Transverse colon (tissue), 4 donors: ENCODE data around the gene ZFAND3. TPM values are rescaled to one million over a fixed set of nuclear protein-coding genes. Genes with fewer than 3 reads are reported as not detected.

Source experiments
- DNase-seq: peaks from one replicate; pipeline ENCODE4 v3.0.0-alpha.2; 2019
- H3K27ac ChIP-seq, 4 donors: fragments of 200-600 bp; sonication (generic); 2 replicates each; pipeline ENCODE4 v1.5.1; 2016 to 2018; ENCODE audit warnings: inconsistent platforms in 4 of 4
- H3K27me3 ChIP-seq: fragments of 200-600 bp; sonication (generic); 2 replicates; pipeline ENCODE4 v1.5.1; 2017; ENCODE audit warnings: inconsistent platforms
- H3K36me3 ChIP-seq, 4 donors: fragments of 200-600 bp; sonication (generic); 2 replicates each; pipeline ENCODE4 v1.5.1; 2017 to 2019; ENCODE audit warnings: inconsistent platforms in 4 of 4
- H3K4me1 ChIP-seq, 4 donors: fragments of 200-600 bp; sonication (generic); 2 replicates each; pipeline ENCODE4 v1.5.1; 2017 to 2020; ENCODE audit warnings: inconsistent platforms in 4 of 4
- H3K4me3 ChIP-seq, 4 donors: fragments of 200-600 bp; sonication (generic); 1 replicate in 1 of 4; 2 replicates in 3 of 4; pipeline versions ENCODE4 v1.5.1 to v1.6.1; 2017 to 2019; ENCODE audit warnings: inconsistent platforms in 4 of 4
- H3K9me3 ChIP-seq, 2 donors: fragments of 200-600 bp; sonication (generic); 2 replicates each; pipeline ENCODE4 v1.5.1; 2017 to 2019; ENCODE audit warnings: inconsistent platforms in 2 of 2
- EP300 ChIP-seq: sonication (generic); formaldehyde crosslinking; IDR thresholded peaks from one replicate; pipeline ENCODE4 v1.6.1; 2017; ENCODE audit warnings: antibody characterized with exemption, low read depth
- POLR2A ChIP-seq: fragments of 450-650 bp; IDR thresholded peaks from one replicate; pipeline ENCODE4 v1.6.1; 2016; ENCODE audit warnings: antibody characterized with exemption, mild to moderate bottlenecking, moderate library complexity
- POLR2AphosphoS5 ChIP-seq, 3 donors: sonication (generic); formaldehyde crosslinking; IDR thresholded peaks; one replicate each; pipeline ENCODE4 v1.6.1; 2016; ENCODE audit warnings: antibody characterized with exemption in 3 of 3
- WGBS, 2 donors: methylation state at CpG; one replicate each; pipeline ENCODE4 v1.1.5; 2018; ENCODE audit warnings: low coverage in 1 of 2; 5-methylcytosine and 5-hydroxymethylcytosine counted together
- in situ Hi-C, 4 donors: fragments of 200-750 bp; cut with MboI; loops; one replicate each; pipeline versions ENCODE4 v1.15.0 to v1.15.1; 2017; ENCODE audit warnings: low sequenced_read_pairs in 3 of 4, low pct_ligation_motif_present in 1 of 4, low pct_unique_long_range_greater_than_20kb in 1 of 4
- intact Hi-C: fragments of 100-400 bp; cut with DNase I; formaldehyde crosslinking; loops from one replicate; pipeline ENCODE4 v1.15.1; 2023; ENCODE audit warnings: low total_unique reads
- total RNA-seq, 4 donors: library from RNA; depleted of rRNA; stranded (reverse); fragments of >200 nt; gene quantifications; one replicate each; pipeline ENCODE4 v1.1.0, GENCODE V29; 2016
- TF ChIP-seq, protein P1 (sequence below), 5 experiments: fragments of 200-600 bp in 3 of 5; fragments of 450-650 bp in 2 of 5; sonication (generic) in 3 of 5; IDR thresholded peaks; 1 replicate in 2 of 5; 2 replicates in 3 of 5; pipeline ENCODE4 v1.5.1; 2016 to 2017; ENCODE audit warnings: antibody characterized with exemption in 5 of 5, inconsistent platforms in 3 of 5, mild to moderate bottlenecking in 2 of 5, moderate library complexity in 1 of 5

Gene ZFAND3
- total RNA-seq, 4 donors from 2014 or later: 20.5 to 83.4 (median 36.5) TPM

DNA sequence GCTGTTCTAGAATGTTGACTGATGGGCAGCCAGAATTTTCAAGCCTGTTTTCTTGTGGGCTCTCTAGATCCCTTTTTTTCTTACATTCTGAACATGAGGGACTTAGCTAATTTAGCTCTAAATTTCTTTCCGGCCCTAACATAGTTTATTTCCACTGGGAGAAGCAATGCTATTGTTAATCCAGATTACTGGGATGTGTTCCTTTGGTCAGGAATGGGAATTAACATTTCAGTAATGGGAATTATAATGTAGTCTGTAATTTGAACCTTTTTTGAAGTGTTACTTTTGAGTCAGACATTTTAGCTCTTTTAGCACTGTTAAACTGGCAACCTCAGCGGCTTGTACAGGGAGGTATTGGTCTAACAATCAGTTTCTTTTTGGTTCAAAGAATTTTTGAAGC lies 7.5 kb downstream of the ZFAND3 start:
- Histone ChIP-seq H3K27ac (peak overlapping the region in 1 of 4 donors; percentile 50), H3K27me3 (no peaks in the 10 kb centered on the region), H3K4me3 (no peak overlapping the region), H3K9me3 (no peaks in the 10 kb centered on the region), H3K36me3 (no peaks in the 10 kb centered on the region), H3K4me1 (peaks cover 23 to 83% (median 58%) of the 10 kb centered on the region in 4 donors)
- in situ Hi-C loops: no loop called here
- no peak for DNase-seq
- WGBS, 2 donors: 94 to 100% methylated on average over 1 to 2 of the region's 2 CpGs
- TF ChIP-seq POLR2AphosphoS5 (IDR thresholded peaks at IDR 0.05): no peak
- TF ChIP-seq, protein P1, sequence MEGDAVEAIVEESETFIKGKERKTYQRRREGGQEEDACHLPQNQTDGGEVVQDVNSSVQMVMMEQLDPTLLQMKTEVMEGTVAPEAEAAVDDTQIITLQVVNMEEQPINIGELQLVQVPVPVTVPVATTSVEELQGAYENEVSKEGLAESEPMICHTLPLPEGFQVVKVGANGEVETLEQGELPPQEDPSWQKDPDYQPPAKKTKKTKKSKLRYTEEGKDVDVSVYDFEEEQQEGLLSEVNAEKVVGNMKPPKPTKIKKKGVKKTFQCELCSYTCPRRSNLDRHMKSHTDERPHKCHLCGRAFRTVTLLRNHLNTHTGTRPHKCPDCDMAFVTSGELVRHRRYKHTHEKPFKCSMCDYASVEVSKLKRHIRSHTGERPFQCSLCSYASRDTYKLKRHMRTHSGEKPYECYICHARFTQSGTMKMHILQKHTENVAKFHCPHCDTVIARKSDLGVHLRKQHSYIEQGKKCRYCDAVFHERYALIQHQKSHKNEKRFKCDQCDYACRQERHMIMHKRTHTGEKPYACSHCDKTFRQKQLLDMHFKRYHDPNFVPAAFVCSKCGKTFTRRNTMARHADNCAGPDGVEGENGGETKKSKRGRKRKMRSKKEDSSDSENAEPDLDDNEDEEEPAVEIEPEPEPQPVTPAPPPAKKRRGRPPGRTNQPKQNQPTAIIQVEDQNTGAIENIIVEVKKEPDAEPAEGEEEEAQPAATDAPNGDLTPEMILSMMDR (IDR thresholded peaks at IDR 0.05): no peak
- no peak for TF ChIP-seq EP300
- no peak for TF ChIP-seq POLR2A
- intact Hi-C loops: no loop called here

DNA sequence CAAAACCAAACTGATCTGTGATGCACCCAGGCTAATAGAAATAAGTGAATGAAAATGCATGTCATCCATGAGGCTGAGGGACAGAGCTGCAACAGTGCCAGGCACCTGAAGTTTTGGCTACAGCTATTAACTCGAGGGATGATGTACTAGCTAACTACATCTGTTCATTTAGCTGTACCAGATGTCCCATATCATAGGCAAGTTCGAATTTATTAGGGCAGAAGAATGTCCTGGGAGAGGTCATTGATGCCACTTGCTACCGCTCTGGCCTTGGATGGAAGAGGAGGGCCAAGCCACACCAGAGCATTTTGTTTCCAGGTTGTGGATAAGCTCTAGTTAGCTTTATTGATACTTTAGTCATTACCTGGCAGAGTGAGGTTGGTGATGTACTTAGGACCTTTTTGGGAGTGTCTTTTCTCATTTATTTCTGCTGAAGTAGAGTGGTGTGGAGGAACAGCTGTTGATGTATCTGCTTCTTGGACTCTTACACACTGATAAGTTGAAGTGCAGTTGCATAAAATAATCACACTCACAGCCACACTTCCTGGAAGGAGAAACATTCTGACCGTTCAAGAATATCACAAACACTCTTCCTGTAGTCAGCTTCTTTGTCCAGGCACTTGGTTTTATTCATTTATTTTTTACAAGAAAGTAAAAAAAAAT lies 8.2 kb downstream of the ZFAND3 start:
- H3K4me3 ChIP-seq: no peak overlapping the region
- no peaks in the 10 kb centered on the region for H3K27me3 ChIP-seq
- intact Hi-C loops: no loop called here
- no peak for DNase-seq
- 38 to 46% methylated on average over 3 to 4 of the region's 4 CpGs for WGBS, 2 donors
- H3K4me1 ChIP-seq: peaks cover 17 to 75% (median 51%) of the 10 kb centered on the region in 4 donors
- H3K9me3 ChIP-seq: no peaks in the 10 kb centered on the region
- no peaks in the 10 kb centered on the region for H3K36me3 ChIP-seq
- peak overlapping the region; percentile 26 to 67 (median 53) for H3K27ac ChIP-seq
- in situ Hi-C loops: no loop called here
- TF ChIP-seq, protein P1 (IDR thresholded peaks at IDR 0.05): no peak
- TF ChIP-seq POLR2AphosphoS5 (IDR thresholded peaks at IDR 0.05): peak in 1 of 3 donors; percentile 20

DNA sequence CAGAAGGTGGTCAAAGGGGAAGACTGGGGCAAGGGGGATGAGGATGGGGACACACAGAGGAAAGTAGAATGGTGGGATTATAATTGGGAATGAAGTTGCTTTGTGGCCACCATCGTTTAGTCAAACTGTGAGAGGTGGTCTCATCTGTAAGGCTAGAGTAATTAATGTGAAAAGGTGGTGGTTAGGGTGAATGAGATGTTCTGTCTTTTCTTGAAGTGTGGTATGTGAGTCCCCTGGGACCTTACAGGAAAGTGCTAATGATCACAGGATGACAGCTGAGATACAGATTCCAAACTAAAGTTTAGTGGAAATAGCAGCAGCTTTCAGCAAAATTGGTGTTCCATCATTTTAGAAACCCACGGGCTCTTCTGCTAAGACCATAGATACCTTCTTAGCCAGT lies 10.7 kb downstream of the ZFAND3 start:
- H3K4me1 ChIP-seq: peaks cover 7 to 52% (median 33%) of the 10 kb centered on the region in 4 donors

DNA sequence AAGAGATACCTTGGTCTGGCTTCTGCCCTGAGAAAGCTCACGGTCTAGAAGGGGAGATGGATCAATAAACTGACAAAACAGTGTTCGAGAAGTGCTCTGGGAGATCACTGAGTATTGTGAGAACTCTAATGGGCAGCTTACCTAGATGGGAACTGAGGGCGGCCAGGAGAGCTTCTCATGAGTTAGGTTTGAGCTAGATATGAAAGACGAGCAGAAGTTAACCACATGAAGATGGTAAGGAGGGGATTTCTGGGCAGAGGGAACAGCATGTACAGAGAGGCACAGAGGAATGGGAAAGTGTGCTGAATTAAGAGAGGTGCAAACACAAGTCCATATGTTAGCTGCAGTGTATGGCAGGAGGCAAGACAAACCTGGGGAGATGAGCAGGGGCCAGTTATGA lies 11.9 kb downstream of the ZFAND3 start:
- no peak overlapping the region for H3K27ac ChIP-seq

More for the DNA sequence above, 10.7 kb downstream of the ZFAND3 start:
- intact Hi-C loops (no loop called here), in situ Hi-C loops (no loop called here)
- WGBS, 2 donors: 72 to 85% methylated on average over 2 of the region's 2 CpGs
- no peaks in the 10 kb centered on the region for H3K27me3 ChIP-seq
- TF ChIP-seq POLR2A (no peak), POLR2AphosphoS5 (IDR thresholded peaks at IDR 0.05) (no peak)
- DNase-seq: no peak
- no peaks in the 10 kb centered on the region for H3K36me3 ChIP-seq
- H3K4me3 ChIP-seq: no peak overlapping the region
- H3K27ac ChIP-seq: no peak overlapping the region
- H3K9me3 ChIP-seq: no peaks in the 10 kb centered on the region

More for the DNA sequence above, 11.9 kb downstream of the ZFAND3 start:
- Histone ChIP-seq H3K4me3 (no peak overlapping the region), H3K27me3 (no peaks in the 10 kb centered on the region), H3K36me3 (no peaks in the 10 kb centered on the region), H3K4me1 (peaks cover 7 to 40% (median 25%) of the 10 kb centered on the region in 4 donors), H3K9me3 (no peaks in the 10 kb centered on the region)
- WGBS, 2 donors: 80 to 89% methylated on average over 1 to 4 of the region's 4 CpGs
- intact Hi-C loops: no loop called here
- no peak for TF ChIP-seq EP300
- TF ChIP-seq, protein P1 (IDR thresholded peaks at IDR 0.05): no peak
- no peak for TF ChIP-seq POLR2AphosphoS5 (IDR thresholded peaks at IDR 0.05)
- TF ChIP-seq POLR2A: no peak
- in situ Hi-C loops: no loop called here
- no peak for DNase-seq
